Gastrocnemius medialis (tissue), 4 donors: ENCODE data around the gene PHC1. TPM values are rescaled to one million over a fixed set of nuclear protein-coding genes. Genes with fewer than 3 reads are reported as not detected.
"Not testable (repeated sequence)": the region's sequence is repeated elsewhere in the genome, so short reads cannot be mapped to it uniquely, and the experiment has no call there.

ENCODE experiments used
- ATAC-seq, 2 donors: fragments of 150-250 bp; one replicate each; pipeline ENCODE4 v1.9.1; 2016
- DNase-seq, 2 donors: peaks; one replicate each; pipeline ENCODE4 v3.0.0-alpha.2; 2019
- H3K27ac ChIP-seq, 4 donors: fragments of 200-600 bp; sonication (generic); 1 replicate in 1 of 4; 2 replicates in 3 of 4; pipeline ENCODE4 v1.5.1; 2016 to 2018; ENCODE audit warnings: mild to moderate bottlenecking in 2 of 4, moderate library complexity in 1 of 4
- H3K27me3 ChIP-seq, 3 donors: fragments of 200-600 bp; sonication (generic) in 2 of 3; 1 replicate in 1 of 3; 2 replicates in 2 of 3; pipeline versions ENCODE4 v1.5.1 to v1.6.0; 2016 to 2019; ENCODE audit warnings: mild to moderate bottlenecking in 1 of 3, moderate library complexity in 1 of 3
- H3K36me3 ChIP-seq, 2 donors: fragments of 200-600 bp; sonication (generic) in 1 of 2; one replicate each; pipeline ENCODE4 v1.5.1; 2017 to 2018
- H3K4me1 ChIP-seq, 2 donors: fragments of 200-600 bp; sonication (generic) in 1 of 2; one replicate each; pipeline ENCODE4 v1.5.1; 2016 to 2017; ENCODE audit warnings: mild to moderate bottlenecking in 2 of 2
- H3K4me3 ChIP-seq, 4 donors: fragments of 200-600 bp; sonication (generic) in 3 of 4; 1 replicate in 1 of 4; 2 replicates in 3 of 4; pipeline ENCODE4 v1.5.1; 2016 to 2019; ENCODE audit warnings: mild to moderate bottlenecking in 2 of 4
- H3K9me3 ChIP-seq, 3 donors: fragments of 200-600 bp; sonication (generic) in 2 of 3; 1 replicate in 1 of 3; 2 replicates in 2 of 3; pipeline ENCODE4 v1.5.1; 2016 to 2019
- POLR2A ChIP-seq, 2 donors: fragments of 450-650 bp; IDR thresholded peaks; one replicate each; pipeline ENCODE4 v1.6.1; 2017; ENCODE audit warnings: antibody characterized with exemption in 2 of 2, mild to moderate bottlenecking in 2 of 2, moderate library complexity in 2 of 2
- in situ Hi-C, 4 donors: fragments of 200-750 bp; cut with MboI; loops; one replicate each; pipeline versions ENCODE4 v1.15.0 to v1.8.0; 2017; ENCODE audit warnings: low sequenced_read_pairs in 4 of 4
- intact Hi-C: fragments of 100-400 bp; cut with DNase I; formaldehyde crosslinking; loops from one replicate; pipeline ENCODE4 v1.15.1; 2023; ENCODE audit warnings: low total_unique reads
- total RNA-seq, 4 donors: library from RNA; depleted of rRNA; stranded (reverse); fragments of >200 nt; gene quantifications; one replicate each; pipeline versions ENCODE4 v1.1.0 to v1.2.3, GENCODE V29; 2016
- TF ChIP-seq, protein P1 (sequence below), 5 experiments: fragments of 450-650 bp in 3 of 5; fragments of 200-600 bp in 2 of 5; sonication (generic) in 2 of 5; IDR thresholded peaks in 4 of 5; conservative IDR thresholded peaks in 1 of 5; 1 replicate in 4 of 5; 2 replicates in 1 of 5; pipeline ENCODE4 v1.5.1; 2016 to 2019; ENCODE audit warnings: antibody characterized with exemption in 5 of 5, mild to moderate bottlenecking in 3 of 5, moderate library complexity in 3 of 5

The PHC1 gene
- 10 to 100 TPM; 21.9 to 33.5 (median 30.1) TPM for total RNA-seq

DNA sequence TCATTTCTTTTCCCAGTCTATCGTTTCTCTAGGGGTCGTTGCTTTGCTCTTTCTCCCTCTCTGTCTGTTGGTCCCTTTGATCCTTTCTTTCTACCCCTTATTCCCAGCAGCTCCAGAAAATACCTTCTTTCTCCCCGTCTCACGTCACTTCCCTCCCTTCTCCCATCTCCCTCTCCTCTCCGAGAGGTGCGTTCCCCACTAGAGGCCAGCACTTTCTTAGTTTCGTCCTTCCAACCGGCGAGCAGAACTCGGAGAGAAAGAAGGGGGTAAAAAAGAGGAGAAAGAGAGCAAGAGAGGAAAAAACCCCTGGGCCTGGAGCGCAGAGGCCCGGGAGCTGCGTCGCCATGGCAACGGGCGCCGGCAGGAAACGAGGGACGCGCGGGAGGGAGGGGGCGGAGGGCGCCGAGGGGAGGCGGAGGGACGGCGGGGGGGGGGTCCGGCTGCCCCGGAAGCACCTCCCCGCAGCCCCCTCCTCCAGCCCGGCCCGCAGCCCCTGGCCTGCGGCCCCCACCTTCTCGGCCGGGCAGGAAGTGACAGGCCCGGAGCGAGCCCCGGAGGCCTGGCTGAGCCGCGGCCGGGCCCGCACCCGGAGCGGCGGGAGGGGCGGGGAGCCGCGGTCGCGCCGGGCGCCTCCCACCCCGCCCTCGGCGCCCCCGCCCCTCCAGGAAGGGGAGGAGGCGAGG, at the start of gene PHC1:
Gene PHC1 (plus strand): TSS at position 477 of the 683 bp plus-strand sequence. CDS start 3,169 bp downstream, outside the sequence.
- intact Hi-C loops, result loop anchor here (1.0 kb wide), 1 partner anchor 35 kb away; the partner anchor contains the start of gene M6PR
- in situ Hi-C loops, result not testable (repeated sequence)
- peak; percentile 74 to 82 for ATAC-seq

DNA sequence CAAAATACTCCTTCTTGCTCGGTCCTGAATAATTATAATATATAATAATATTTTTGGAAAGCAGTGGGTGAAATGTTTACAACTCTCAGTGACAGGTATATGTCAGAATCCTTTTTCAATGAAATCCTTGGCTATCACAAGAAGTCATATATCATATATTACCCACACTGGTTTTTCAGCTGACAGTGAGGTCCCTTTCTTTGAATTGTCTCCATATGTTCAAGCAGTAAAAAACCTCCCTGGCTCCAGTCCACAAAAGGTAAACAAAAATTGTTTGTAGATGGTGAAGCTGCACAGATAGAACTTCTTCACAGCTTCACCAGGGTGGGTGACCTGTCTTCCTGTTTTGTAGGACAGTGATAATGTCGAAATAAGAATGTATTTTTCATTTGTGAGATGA, 47.9 kb upstream of the PHC1 start:
- in situ Hi-C loops, result no loop called here
- no peak for ATAC-seq
- H3K4me3 ChIP-seq, result no peak overlapping the region

More for the DNA sequence above, at the start of gene PHC1:
- peak; percentile 36 to 52 for DNase-seq
- Histone ChIP-seq H3K4me1 (peaks cover 7 to 13% of the 10 kb centered on the region in 2 donors), H3K27ac (peak within 1 kb of the TSS; percentile 64 to 79 (median 71)), H3K4me3 (peak within 1 kb of the TSS; percentile 68 to 85 (median 80))
- H3K9me3 ChIP-seq, H3K36me3 ChIP-seq, H3K27me3 ChIP-seq: not testable (repeated sequence)
- TF ChIP-seq, protein P1, sequence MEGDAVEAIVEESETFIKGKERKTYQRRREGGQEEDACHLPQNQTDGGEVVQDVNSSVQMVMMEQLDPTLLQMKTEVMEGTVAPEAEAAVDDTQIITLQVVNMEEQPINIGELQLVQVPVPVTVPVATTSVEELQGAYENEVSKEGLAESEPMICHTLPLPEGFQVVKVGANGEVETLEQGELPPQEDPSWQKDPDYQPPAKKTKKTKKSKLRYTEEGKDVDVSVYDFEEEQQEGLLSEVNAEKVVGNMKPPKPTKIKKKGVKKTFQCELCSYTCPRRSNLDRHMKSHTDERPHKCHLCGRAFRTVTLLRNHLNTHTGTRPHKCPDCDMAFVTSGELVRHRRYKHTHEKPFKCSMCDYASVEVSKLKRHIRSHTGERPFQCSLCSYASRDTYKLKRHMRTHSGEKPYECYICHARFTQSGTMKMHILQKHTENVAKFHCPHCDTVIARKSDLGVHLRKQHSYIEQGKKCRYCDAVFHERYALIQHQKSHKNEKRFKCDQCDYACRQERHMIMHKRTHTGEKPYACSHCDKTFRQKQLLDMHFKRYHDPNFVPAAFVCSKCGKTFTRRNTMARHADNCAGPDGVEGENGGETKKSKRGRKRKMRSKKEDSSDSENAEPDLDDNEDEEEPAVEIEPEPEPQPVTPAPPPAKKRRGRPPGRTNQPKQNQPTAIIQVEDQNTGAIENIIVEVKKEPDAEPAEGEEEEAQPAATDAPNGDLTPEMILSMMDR (IDR thresholded peaks at IDR 0.05 in 4 of 5, conservative IDR thresholded peaks at IDR 0.05 in 1 of 5), result peak in 3 of 5 experiments; percentile 4 to 52 (median 48)

DNA sequence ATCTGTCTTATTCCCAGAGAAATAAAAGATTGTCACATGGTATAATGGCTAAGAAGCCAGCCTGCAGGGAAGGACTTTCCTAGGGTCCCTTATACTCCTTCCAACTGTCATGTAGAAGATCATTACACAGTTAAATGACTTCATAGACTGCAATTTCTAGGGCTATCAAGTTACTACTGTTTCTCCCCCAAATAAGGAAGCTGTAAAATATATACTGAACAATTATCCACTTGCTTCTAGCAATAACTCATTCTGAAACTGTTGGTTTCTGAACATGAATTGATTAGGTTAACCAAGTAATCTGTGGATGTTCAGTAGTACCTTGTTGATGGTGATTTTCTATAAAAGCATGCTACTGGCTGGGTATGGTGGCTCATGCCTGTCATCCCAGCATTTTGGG, 47.3 kb upstream of the PHC1 start:
- H3K27ac ChIP-seq, result no peak overlapping the region

More for the DNA sequence above, 47.9 kb upstream of the PHC1 start:
- DNase-seq, result no peak
- H3K36me3 ChIP-seq, result no peaks in the 10 kb centered on the region
- H3K27ac ChIP-seq, result no peak overlapping the region
- H3K27me3 ChIP-seq, result no peaks in the 10 kb centered on the region
- TF ChIP-seq, protein P1 (IDR thresholded peaks at IDR 0.05 in 4 of 5, conservative IDR thresholded peaks at IDR 0.05 in 1 of 5), result no peak
- intact Hi-C loops, result no loop called here
- H3K4me1 ChIP-seq, result no peaks in the 10 kb centered on the region
- H3K9me3 ChIP-seq, result no peaks in the 10 kb centered on the region

DNA sequence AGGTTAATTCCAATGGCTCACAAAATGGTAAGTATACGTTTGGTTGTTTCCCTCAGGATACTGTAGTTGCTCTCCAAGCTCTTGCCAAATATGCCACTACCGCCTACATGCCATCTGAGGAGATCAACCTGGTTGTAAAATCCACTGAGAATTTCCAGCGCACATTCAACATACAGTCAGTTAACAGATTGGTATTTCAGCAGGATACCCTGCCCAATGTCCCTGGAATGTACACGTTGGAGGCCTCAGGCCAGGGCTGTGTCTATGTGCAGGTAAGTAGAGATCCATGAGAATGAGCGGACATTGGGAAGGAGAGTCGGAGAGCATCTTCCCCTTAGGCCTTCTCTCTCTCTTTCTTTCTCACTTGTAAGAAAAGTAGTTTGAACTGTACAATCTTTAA, 46.5 kb upstream of the PHC1 start:
- H3K4me1 ChIP-seq, result no peaks in the 10 kb centered on the region
- DNase-seq, result no peak
- intact Hi-C loops (no loop called here), in situ Hi-C loops (no loop called here)
- ATAC-seq, result no peak
- H3K9me3 ChIP-seq, result no peaks in the 10 kb centered on the region
- H3K4me3 ChIP-seq, result no peak overlapping the region
- no peaks in the 10 kb centered on the region for H3K27me3 ChIP-seq
- TF ChIP-seq, protein P1 (IDR thresholded peaks at IDR 0.05 in 4 of 5, conservative IDR thresholded peaks at IDR 0.05 in 1 of 5), result no peak
- TF ChIP-seq POLR2A (IDR thresholded peaks at IDR 0.05), result no peak
- H3K36me3 ChIP-seq, result no peaks in the 10 kb centered on the region
- H3K27ac ChIP-seq, result no peak overlapping the region

More for the DNA sequence above, 47.3 kb upstream of the PHC1 start:
- intact Hi-C loops (no loop called here), in situ Hi-C loops (no loop called here)
- no peaks in the 10 kb centered on the region for H3K27me3 ChIP-seq
- no peak overlapping the region for H3K4me3 ChIP-seq
- H3K9me3 ChIP-seq, result no peaks in the 10 kb centered on the region
- TF ChIP-seq, protein P1 (IDR thresholded peaks at IDR 0.05 in 4 of 5, conservative IDR thresholded peaks at IDR 0.05 in 1 of 5), result no peak
- TF ChIP-seq POLR2A (IDR thresholded peaks at IDR 0.05), result no peak
- no peaks in the 10 kb centered on the region for H3K36me3 ChIP-seq
- no peak for ATAC-seq
- DNase-seq, result no peak
- no peaks in the 10 kb centered on the region for H3K4me1 ChIP-seq
